ENCODE data around the gene RNF113A. TPM values are rescaled to one million over a fixed set of nuclear protein-coding genes. Genes with fewer than 3 reads are reported as not detected.

Gene RNF113A
- 1 to 10 TPM; 6.6 to 7.1 TPM for total RNA-seq
- 10 to 100 TPM in 1 of 2 donors, 1 to 10 TPM in 1; 9.9 to 10.1 TPM for polyA plus RNA-seq

DNA sequence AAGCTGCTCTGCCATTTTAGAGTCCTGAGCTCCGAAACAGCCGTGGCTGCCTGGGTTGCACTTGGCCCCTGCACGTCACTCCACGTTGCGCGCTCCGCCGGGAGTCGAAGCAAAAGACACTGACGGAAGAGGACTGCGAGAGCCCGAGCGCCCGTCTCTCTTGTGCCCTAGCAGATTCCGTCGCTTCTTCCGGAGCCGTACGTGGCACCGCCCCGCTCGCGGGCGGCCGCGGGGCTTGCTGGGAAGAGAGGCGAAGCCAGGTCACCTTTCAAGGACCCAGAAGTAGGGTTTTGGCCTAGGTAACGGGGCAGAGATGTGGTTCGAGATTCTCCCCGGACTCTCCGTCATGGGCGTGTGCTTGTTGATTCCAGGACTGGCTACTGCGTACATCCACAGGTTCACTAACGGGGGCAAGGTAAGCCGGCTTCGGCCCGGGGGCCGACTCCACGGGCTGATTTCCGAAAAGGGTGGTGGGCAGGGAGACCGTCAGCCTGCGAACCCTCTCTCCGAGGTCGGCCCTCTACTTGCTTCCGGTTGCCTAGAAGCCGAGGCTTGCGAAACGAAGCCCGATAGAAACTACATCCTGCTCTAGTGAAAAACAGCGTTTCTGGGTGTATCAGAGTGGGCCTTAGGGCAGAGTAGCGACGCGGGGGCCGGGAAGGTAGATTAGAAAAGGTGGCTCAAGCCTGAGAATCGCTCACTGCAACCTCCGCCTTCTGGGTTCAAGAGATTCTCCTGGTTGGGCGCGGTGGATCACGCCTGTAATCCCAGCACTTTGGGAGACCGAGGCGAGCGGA, at the start of gene RNF113A, which contains the start of gene NDUFA1:
Gene RNF113A (minus strand): TSS at position 135 of the 797 bp plus-strand sequence. CDS start 120 bp downstream, at position 15.
Gene NDUFA1 (plus strand): TSS at position 234 of the 797 bp plus-strand sequence. CDS start 80 bp downstream, at position 314.
- Histone ChIP-seq H3K9me3 (ENCODE audit: control insufficient read depth in 4 of 4, low read length in 3 of 4) (no peaks in the 10 kb centered on the region), H3K9ac (ENCODE audit: low read depth in 1 of 2, low read length in 2 of 2) (peak within 1 kb of the TSS; percentile 90 to 91), H3K4me3 (ENCODE audit: low read depth in 1 of 3, low read length in 3 of 3) (peak within 1 kb of the TSS; percentile 79 to 93 (median 93)), H3K4me1 (ENCODE audit: control insufficient read depth in 4 of 4, insufficient read depth in 4 of 4, low read length in 3 of 4) (peaks cover 2 to 6% (median 4%) of the 10 kb centered on the region in 4 donors), H3K27ac (ENCODE audit: low read depth in 1 of 2, low read length in 2 of 2) (peak within 1 kb of the TSS; percentile 68 to 94), H3K27me3 (ENCODE audit: control insufficient read depth in 4 of 4, insufficient read depth in 4 of 4, low read length in 3 of 4) (no peaks in the 10 kb centered on the region), H3K36me3 (ENCODE audit: control insufficient read depth in 4 of 4, insufficient read depth in 3 of 4, low read depth in 1 of 4, low read length in 3 of 4) (peaks cover 0 to 3% (median 0%) of the 10 kb centered on the region in 4 donors)
- TF ChIP-seq, protein P1, sequence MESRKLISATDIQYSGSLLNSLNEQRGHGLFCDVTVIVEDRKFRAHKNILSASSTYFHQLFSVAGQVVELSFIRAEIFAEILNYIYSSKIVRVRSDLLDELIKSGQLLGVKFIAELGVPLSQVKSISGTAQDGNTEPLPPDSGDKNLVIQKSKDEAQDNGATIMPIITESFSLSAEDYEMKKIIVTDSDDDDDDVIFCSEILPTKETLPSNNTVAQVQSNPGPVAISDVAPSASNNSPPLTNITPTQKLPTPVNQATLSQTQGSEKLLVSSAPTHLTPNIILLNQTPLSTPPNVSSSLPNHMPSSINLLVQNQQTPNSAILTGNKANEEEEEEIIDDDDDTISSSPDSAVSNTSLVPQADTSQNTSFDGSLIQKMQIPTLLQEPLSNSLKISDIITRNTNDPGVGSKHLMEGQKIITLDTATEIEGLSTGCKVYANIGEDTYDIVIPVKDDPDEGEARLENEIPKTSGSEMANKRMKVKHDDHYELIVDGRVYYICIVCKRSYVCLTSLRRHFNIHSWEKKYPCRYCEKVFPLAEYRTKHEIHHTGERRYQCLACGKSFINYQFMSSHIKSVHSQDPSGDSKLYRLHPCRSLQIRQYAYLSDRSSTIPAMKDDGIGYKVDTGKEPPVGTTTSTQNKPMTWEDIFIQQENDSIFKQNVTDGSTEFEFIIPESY (IDR thresholded peaks at IDR 0.05): peak; percentile 97
- TF ChIP-seq SP1 (IDR thresholded peaks at IDR 0.05): peak; percentile 63
- TF ChIP-seq, protein P2, sequence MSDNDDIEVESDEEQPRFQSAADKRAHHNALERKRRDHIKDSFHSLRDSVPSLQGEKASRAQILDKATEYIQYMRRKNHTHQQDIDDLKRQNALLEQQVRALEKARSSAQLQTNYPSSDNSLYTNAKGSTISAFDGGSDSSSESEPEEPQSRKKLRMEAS (IDR thresholded peaks at IDR 0.05): peak; percentile 71
- TF ChIP-seq GABPA (IDR thresholded peaks at IDR 0.05 in 1 of 2, conservative IDR thresholded peaks at IDR 0.05 in 1 of 2): peak; percentile 23 to 88
- no peak for TF ChIP-seq HNF4G (IDR thresholded peaks at IDR 0.05)
- peak in 1 of 2 donors; percentile 29 for TF ChIP-seq RAD21 (IDR thresholded peaks at IDR 0.05)
- TF ChIP-seq JUND (IDR thresholded peaks at IDR 0.05): no peak
- TF ChIP-seq, protein P3, sequence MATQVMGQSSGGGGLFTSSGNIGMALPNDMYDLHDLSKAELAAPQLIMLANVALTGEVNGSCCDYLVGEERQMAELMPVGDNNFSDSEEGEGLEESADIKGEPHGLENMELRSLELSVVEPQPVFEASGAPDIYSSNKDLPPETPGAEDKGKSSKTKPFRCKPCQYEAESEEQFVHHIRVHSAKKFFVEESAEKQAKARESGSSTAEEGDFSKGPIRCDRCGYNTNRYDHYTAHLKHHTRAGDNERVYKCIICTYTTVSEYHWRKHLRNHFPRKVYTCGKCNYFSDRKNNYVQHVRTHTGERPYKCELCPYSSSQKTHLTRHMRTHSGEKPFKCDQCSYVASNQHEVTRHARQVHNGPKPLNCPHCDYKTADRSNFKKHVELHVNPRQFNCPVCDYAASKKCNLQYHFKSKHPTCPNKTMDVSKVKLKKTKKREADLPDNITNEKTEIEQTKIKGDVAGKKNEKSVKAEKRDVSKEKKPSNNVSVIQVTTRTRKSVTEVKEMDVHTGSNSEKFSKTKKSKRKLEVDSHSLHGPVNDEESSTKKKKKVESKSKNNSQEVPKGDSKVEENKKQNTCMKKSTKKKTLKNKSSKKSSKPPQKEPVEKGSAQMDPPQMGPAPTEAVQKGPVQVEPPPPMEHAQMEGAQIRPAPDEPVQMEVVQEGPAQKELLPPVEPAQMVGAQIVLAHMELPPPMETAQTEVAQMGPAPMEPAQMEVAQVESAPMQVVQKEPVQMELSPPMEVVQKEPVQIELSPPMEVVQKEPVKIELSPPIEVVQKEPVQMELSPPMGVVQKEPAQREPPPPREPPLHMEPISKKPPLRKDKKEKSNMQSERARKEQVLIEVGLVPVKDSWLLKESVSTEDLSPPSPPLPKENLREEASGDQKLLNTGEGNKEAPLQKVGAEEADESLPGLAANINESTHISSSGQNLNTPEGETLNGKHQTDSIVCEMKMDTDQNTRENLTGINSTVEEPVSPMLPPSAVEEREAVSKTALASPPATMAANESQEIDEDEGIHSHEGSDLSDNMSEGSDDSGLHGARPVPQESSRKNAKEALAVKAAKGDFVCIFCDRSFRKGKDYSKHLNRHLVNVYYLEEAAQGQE (IDR thresholded peaks at IDR 0.05): peak; percentile 79
- TF ChIP-seq YY1 (IDR thresholded peaks at IDR 0.05): peak; percentile 87
- TF ChIP-seq NR2F2 (IDR thresholded peaks at IDR 0.05): no peak
- TF ChIP-seq HNF4A (conservative IDR thresholded peaks at IDR 0.05): peak; percentile 14 to 24
- peak; percentile 65 to 83 for TF ChIP-seq RXRA (IDR thresholded peaks at IDR 0.05)
- TF ChIP-seq FOXA2 (IDR thresholded peaks at IDR 0.05): no peak
- TF ChIP-seq EGR1 (IDR thresholded peaks at IDR 0.05; ENCODE audit: low read depth in 2 of 2): peak in 1 of 2 donors; percentile 29
- peak; percentile 83 for TF ChIP-seq TAF1 (conservative IDR thresholded peaks at IDR 0.05)
- TF ChIP-seq, protein P4, sequence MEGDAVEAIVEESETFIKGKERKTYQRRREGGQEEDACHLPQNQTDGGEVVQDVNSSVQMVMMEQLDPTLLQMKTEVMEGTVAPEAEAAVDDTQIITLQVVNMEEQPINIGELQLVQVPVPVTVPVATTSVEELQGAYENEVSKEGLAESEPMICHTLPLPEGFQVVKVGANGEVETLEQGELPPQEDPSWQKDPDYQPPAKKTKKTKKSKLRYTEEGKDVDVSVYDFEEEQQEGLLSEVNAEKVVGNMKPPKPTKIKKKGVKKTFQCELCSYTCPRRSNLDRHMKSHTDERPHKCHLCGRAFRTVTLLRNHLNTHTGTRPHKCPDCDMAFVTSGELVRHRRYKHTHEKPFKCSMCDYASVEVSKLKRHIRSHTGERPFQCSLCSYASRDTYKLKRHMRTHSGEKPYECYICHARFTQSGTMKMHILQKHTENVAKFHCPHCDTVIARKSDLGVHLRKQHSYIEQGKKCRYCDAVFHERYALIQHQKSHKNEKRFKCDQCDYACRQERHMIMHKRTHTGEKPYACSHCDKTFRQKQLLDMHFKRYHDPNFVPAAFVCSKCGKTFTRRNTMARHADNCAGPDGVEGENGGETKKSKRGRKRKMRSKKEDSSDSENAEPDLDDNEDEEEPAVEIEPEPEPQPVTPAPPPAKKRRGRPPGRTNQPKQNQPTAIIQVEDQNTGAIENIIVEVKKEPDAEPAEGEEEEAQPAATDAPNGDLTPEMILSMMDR (IDR thresholded peaks at IDR 0.05; ENCODE audit: low read depth, low read length, missing input control): no peak
- WGBS: under 1% methylated on average over 62 of the region's 62 CpGs
- peak; percentile 82 for DNase-seq (ENCODE audit: low spot score)

Measured in liver (tissue), 9 donors.